Liver (tissue), 9 donors: ENCODE results near the gene PYGL. TPM values are rescaled to one million over a fixed set of nuclear protein-coding genes. Genes with fewer than 3 reads are reported as not detected.

Experiments
- DNase-seq: peaks from one replicate; pipeline ENCODE4 v3.0.0-alpha.2; 2017; ENCODE audit warnings: low spot score
- H3K27ac ChIP-seq, 2 donors: one replicate each; pipeline ENCODE4 v1.7.0; 2013; ENCODE audit warnings: inconsistent platforms in 2 of 2, low read length in 2 of 2, control low read depth in 1 of 2, low read depth in 1 of 2, mild to moderate bottlenecking in 1 of 2
- H3K27me3 ChIP-seq, 4 donors: one replicate each; pipeline versions ENCODE4 v1.6.1 to v1.7.0; 2013; ENCODE audit warnings: low read length in 3 of 4, inconsistent platforms in 1 of 4, mild to moderate bottlenecking in 1 of 4, moderate library complexity in 1 of 4; ENCODE audit not compliant: control insufficient read depth in 4 of 4, insufficient read depth in 4 of 4
- H3K36me3 ChIP-seq, 4 donors: one replicate each; pipeline versions ENCODE4 v1.6.1 to v1.7.0; 2013; ENCODE audit warnings: low read length in 3 of 4, mild to moderate bottlenecking in 3 of 4, low read depth in 1 of 4, moderate library complexity in 1 of 4; ENCODE audit not compliant: control insufficient read depth in 4 of 4, insufficient read depth in 3 of 4
- H3K4me1 ChIP-seq, 4 donors: one replicate each; pipeline versions ENCODE4 v1.6.1 to v1.7.0; 2013; ENCODE audit warnings: low read length in 3 of 4, mild to moderate bottlenecking in 3 of 4, moderate library complexity in 1 of 4; ENCODE audit not compliant: control insufficient read depth in 4 of 4, insufficient read depth in 4 of 4
- H3K4me3 ChIP-seq, 3 donors: one replicate each; pipeline versions ENCODE4 v1.6.1 to v1.7.0; 2013; ENCODE audit warnings: low read length in 3 of 3, control low read depth in 1 of 3, low read depth in 1 of 3, mild to moderate bottlenecking in 1 of 3
- H3K9ac ChIP-seq, 2 donors: one replicate each; pipeline ENCODE4 v1.7.0; 2013; ENCODE audit warnings: low read length in 2 of 2, mild to moderate bottlenecking in 2 of 2, moderate library complexity in 2 of 2, control low read depth in 1 of 2, low read depth in 1 of 2
- H3K9me3 ChIP-seq, 4 donors: one replicate each; pipeline versions ENCODE4 v1.6.1 to v1.7.0; 2013; ENCODE audit warnings: low read length in 3 of 4; ENCODE audit not compliant: control insufficient read depth in 4 of 4
- EGR1 ChIP-seq, 2 donors: IDR thresholded peaks; 2 replicates each; pipeline ENCODE4 v1.6.1; 2016 to 2018; ENCODE audit warnings: antibody characterized with exemption in 2 of 2, low read depth in 2 of 2
- FOXA1 ChIP-seq: IDR thresholded peaks from 2 replicates; pipeline ENCODE4 v1.6.1; 2016; ENCODE audit warnings: antibody characterized with exemption
- FOXA2 ChIP-seq: IDR thresholded peaks from 2 replicates; pipeline ENCODE4 v1.6.1; 2016; ENCODE audit warnings: antibody characterized with exemption
- GABPA ChIP-seq, 2 donors: IDR thresholded peaks in 1 of 2; conservative IDR thresholded peaks in 1 of 2; 2 replicates each; pipeline ENCODE4 v1.6.1; 2016; ENCODE audit warnings: antibody characterized with exemption in 2 of 2, mild to moderate bottlenecking in 1 of 2, moderate library complexity in 1 of 2
- HNF4G ChIP-seq: IDR thresholded peaks from 2 replicates; pipeline ENCODE4 v1.6.1; 2016; ENCODE audit warnings: antibody characterized with exemption
- JUND ChIP-seq, 2 donors: IDR thresholded peaks; 2 replicates each; pipeline ENCODE4 v1.6.1; 2016; ENCODE audit warnings: antibody characterized with exemption in 2 of 2
- NR2F2 ChIP-seq: IDR thresholded peaks from 2 replicates; pipeline ENCODE4 v1.6.1; 2016; ENCODE audit warnings: antibody characterized with exemption
- RAD21 ChIP-seq, 2 donors: IDR thresholded peaks; 2 replicates each; pipeline ENCODE4 v1.6.1; 2016; ENCODE audit warnings: antibody characterized with exemption in 2 of 2, mild to moderate bottlenecking in 2 of 2
- RXRA ChIP-seq, 2 donors: IDR thresholded peaks; 2 replicates each; pipeline ENCODE4 v1.6.1; 2017 to 2018; ENCODE audit warnings: antibody characterized with exemption in 2 of 2, mild to moderate bottlenecking in 1 of 2
- SP1 ChIP-seq: IDR thresholded peaks from 2 replicates; pipeline ENCODE4 v1.6.1; 2018; ENCODE audit warnings: antibody characterized with exemption, mild to moderate bottlenecking
- TAF1 ChIP-seq: conservative IDR thresholded peaks from 2 replicates; pipeline ENCODE4 v1.6.1; 2016; ENCODE audit warnings: antibody characterized with exemption, mild to moderate bottlenecking
- YY1 ChIP-seq: IDR thresholded peaks from 2 replicates; pipeline ENCODE4 v1.6.1; 2016; ENCODE audit warnings: antibody characterized with exemption, mild to moderate bottlenecking
- WGBS: extraction: QIAGEN DNeasy Blood & Tissue Kit; methylation state at CpG from one replicate; pipeline ENCODE4 v1.1.7; 2013; 5-methylcytosine and 5-hydroxymethylcytosine counted together
- polyA plus RNA-seq, 2 donors: library from polyadenylated mRNA; stranded (reverse) in 1 of 2; unstranded in 1 of 2; fragments of 200-250 nt in 1 of 2; fragments of >200 nt in 1 of 2; fragmentation: Nextera tagmentation in 1 of 2; extraction: Ambion mirVana in 1 of 2; gene quantifications; one replicate each; pipeline versions ENCODE4 v1.2.1 to v1.2.3, GENCODE V29; 2013 to 2015
- total RNA-seq, 2 donors: library from RNA; depleted of rRNA; stranded (reverse); fragments of >200 nt; gene quantifications; one replicate each; pipeline ENCODE4 v1.2.3, GENCODE V29; 2014
- TF ChIP-seq, protein P1 (sequence below): IDR thresholded peaks from 2 replicates; pipeline ENCODE4 v1.6.1; 2016; ENCODE audit warnings: antibody characterized with exemption, mild to moderate bottlenecking
- TF ChIP-seq, protein P2 (sequence below): IDR thresholded peaks from 2 replicates; pipeline ENCODE4 v1.6.1; 2016; ENCODE audit warnings: antibody characterized with exemption
- TF ChIP-seq, protein P3 (sequence below): fragments of 150-350 bp; IDR thresholded peaks from 2 replicates; pipeline ENCODE4 v1.5.1; 2017; ENCODE audit warnings: improper control_type of control experiment, low read depth, low read length; ENCODE audit not compliant: missing input control
- TF ChIP-seq, protein P4 (sequence below): IDR thresholded peaks from 2 replicates; pipeline ENCODE4 v1.6.1; 2016; ENCODE audit warnings: antibody characterized with exemption
- donor health status: healthy.
- donor health status: healthy.
- donor health status: healthy.
- donor health status: healthy.
- donor health status: healthy.

Gene PYGL
- total and polyA plus RNA-seq, 4 donors = 53.0 to 109 (median 86.3) TPM

GRCh38 chr14:50901361-50901760 lies 42.9 kb downstream of the PYGL start:
- Histone ChIP-seq H3K4me3 (no peak overlapping the region), H3K9me3 (no peaks in the 10 kb centered on the region), H3K9ac (no peak overlapping the region), H3K27ac (no peak overlapping the region), H3K27me3 (no peaks in the 10 kb centered on the region), H3K36me3 (peaks cover 4 to 26% (median 25%) of the 10 kb centered on the region in 4 donors), H3K4me1 (no peaks in the 10 kb centered on the region)
- DNase-seq = no peak
- TF ChIP-seq FOXA1 (no peak), TAF1 (no peak), NR2F2 (no peak), HNF4G (no peak), GABPA (IDR thresholded peaks at IDR 0.05 in 1 of 2, conservative IDR thresholded peaks at IDR 0.05 in 1 of 2) (no peak), RXRA (IDR thresholded peaks at IDR 0.05) (no peak)
- TF ChIP-seq, protein P1, sequence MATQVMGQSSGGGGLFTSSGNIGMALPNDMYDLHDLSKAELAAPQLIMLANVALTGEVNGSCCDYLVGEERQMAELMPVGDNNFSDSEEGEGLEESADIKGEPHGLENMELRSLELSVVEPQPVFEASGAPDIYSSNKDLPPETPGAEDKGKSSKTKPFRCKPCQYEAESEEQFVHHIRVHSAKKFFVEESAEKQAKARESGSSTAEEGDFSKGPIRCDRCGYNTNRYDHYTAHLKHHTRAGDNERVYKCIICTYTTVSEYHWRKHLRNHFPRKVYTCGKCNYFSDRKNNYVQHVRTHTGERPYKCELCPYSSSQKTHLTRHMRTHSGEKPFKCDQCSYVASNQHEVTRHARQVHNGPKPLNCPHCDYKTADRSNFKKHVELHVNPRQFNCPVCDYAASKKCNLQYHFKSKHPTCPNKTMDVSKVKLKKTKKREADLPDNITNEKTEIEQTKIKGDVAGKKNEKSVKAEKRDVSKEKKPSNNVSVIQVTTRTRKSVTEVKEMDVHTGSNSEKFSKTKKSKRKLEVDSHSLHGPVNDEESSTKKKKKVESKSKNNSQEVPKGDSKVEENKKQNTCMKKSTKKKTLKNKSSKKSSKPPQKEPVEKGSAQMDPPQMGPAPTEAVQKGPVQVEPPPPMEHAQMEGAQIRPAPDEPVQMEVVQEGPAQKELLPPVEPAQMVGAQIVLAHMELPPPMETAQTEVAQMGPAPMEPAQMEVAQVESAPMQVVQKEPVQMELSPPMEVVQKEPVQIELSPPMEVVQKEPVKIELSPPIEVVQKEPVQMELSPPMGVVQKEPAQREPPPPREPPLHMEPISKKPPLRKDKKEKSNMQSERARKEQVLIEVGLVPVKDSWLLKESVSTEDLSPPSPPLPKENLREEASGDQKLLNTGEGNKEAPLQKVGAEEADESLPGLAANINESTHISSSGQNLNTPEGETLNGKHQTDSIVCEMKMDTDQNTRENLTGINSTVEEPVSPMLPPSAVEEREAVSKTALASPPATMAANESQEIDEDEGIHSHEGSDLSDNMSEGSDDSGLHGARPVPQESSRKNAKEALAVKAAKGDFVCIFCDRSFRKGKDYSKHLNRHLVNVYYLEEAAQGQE = no peak
- TF ChIP-seq, protein P2, sequence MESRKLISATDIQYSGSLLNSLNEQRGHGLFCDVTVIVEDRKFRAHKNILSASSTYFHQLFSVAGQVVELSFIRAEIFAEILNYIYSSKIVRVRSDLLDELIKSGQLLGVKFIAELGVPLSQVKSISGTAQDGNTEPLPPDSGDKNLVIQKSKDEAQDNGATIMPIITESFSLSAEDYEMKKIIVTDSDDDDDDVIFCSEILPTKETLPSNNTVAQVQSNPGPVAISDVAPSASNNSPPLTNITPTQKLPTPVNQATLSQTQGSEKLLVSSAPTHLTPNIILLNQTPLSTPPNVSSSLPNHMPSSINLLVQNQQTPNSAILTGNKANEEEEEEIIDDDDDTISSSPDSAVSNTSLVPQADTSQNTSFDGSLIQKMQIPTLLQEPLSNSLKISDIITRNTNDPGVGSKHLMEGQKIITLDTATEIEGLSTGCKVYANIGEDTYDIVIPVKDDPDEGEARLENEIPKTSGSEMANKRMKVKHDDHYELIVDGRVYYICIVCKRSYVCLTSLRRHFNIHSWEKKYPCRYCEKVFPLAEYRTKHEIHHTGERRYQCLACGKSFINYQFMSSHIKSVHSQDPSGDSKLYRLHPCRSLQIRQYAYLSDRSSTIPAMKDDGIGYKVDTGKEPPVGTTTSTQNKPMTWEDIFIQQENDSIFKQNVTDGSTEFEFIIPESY = no peak
- WGBS = 93% methylated on average over 3 of the region's 3 CpGs

DNA sequence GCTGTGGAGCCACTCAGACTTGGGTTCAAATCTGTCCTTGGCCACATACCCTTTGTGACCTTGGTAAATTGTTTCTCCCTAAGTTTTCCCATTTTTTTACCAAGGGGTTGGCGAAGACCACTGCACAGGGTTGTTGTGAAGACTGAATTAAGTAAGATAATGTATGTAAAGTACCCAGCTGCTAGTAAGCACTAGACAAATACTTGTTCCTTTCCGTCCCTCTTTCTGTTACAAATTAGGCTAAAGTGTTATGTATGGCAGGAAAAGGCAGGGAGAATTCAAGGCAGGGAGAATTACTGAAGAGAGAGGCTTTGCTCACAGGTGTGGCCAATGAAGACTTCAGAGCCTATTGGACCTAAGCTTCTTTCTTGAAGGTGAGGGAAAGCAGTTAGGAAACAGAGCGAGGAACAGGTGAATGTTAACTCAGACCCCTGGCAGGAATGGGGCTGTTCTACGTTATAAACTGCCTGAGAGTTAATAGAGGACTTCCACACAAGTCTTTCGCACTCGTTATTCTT lies 46.6 kb downstream of the PYGL start:
- H3K4me1 ChIP-seq = no peaks in the 10 kb centered on the region
- 96% methylated on average over 6 of the region's 6 CpGs for WGBS

More for the DNA sequence above, 46.6 kb downstream of the PYGL start:
- Histone ChIP-seq H3K4me3 (no peak overlapping the region), H3K27ac (no peak overlapping the region), H3K36me3 (peaks cover 0 to 7% (median 3%) of the 10 kb centered on the region in 4 donors), H3K9ac (no peak overlapping the region), H3K9me3 (no peaks in the 10 kb centered on the region), H3K27me3 (no peaks in the 10 kb centered on the region)
- no peak for DNase-seq
- TF ChIP-seq, protein P3, sequence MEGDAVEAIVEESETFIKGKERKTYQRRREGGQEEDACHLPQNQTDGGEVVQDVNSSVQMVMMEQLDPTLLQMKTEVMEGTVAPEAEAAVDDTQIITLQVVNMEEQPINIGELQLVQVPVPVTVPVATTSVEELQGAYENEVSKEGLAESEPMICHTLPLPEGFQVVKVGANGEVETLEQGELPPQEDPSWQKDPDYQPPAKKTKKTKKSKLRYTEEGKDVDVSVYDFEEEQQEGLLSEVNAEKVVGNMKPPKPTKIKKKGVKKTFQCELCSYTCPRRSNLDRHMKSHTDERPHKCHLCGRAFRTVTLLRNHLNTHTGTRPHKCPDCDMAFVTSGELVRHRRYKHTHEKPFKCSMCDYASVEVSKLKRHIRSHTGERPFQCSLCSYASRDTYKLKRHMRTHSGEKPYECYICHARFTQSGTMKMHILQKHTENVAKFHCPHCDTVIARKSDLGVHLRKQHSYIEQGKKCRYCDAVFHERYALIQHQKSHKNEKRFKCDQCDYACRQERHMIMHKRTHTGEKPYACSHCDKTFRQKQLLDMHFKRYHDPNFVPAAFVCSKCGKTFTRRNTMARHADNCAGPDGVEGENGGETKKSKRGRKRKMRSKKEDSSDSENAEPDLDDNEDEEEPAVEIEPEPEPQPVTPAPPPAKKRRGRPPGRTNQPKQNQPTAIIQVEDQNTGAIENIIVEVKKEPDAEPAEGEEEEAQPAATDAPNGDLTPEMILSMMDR = no peak
- TF ChIP-seq RAD21 (IDR thresholded peaks at IDR 0.05) (no peak), RXRA (IDR thresholded peaks at IDR 0.05) (no peak), SP1 (no peak), FOXA1 (no peak), TAF1 (no peak), FOXA2 (no peak), NR2F2 (no peak), JUND (IDR thresholded peaks at IDR 0.05) (no peak), YY1 (no peak), EGR1 (IDR thresholded peaks at IDR 0.05; ENCODE audit: low read depth in 2 of 2) (no peak), GABPA (IDR thresholded peaks at IDR 0.05 in 1 of 2, conservative IDR thresholded peaks at IDR 0.05 in 1 of 2) (no peak), HNF4G (no peak)
- TF ChIP-seq, protein P1 = no peak
- TF ChIP-seq, protein P4, sequence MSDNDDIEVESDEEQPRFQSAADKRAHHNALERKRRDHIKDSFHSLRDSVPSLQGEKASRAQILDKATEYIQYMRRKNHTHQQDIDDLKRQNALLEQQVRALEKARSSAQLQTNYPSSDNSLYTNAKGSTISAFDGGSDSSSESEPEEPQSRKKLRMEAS = no peak
- TF ChIP-seq, protein P2 = no peak
